ENCODE data around the gene TP63.

TP63 gene

GRCh38 chr3:189625572-189625971 lies 5.6 kb upstream of the TP63 start:
- Histone ChIP-seq H3K4me1 (ENCODE audit: control insufficient read depth, insufficient read depth, low read length) (no peaks in the 10 kb centered on the region), H3K36me3 (ENCODE audit: control insufficient read depth, insufficient read depth, low read length) (no peaks in the 10 kb centered on the region), H3K4me3 (ENCODE audit: low read depth, low read length) (no peak overlapping the region), H3K27me3 (ENCODE audit: control insufficient read depth, insufficient read depth, low read length) (no peaks in the 10 kb centered on the region), H3K9ac (ENCODE audit: low read depth, low read length) (no peak overlapping the region), H3K9me3 (ENCODE audit: control insufficient read depth, insufficient read depth, low read length) (no peaks in the 10 kb centered on the region), H3K27ac (ENCODE audit: low read depth, low read length) (no peak overlapping the region)

DNA sequence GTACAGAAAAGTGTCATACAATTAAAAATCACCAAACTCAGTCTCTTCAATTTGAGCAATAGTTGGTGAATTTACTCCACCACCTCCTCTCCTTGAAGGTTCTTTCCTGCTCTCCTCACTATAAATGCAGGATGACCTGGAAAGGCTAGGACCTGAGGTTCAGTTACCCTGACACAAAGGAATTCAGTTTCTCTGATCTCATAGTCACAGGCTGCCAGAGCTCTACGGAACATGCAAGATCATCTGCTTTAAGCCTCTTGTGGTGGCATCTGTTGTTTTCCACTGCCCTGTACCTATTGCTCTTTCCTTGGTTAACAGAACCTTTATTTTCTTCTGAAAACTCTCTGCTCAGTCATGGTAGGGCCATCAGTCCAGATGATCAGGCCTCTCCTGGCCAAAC lies 4.9 kb upstream of the TP63 start:
- no peak overlapping the region for H3K9ac ChIP-seq (ENCODE audit: low read depth, low read length)
- H3K27me3 ChIP-seq (ENCODE audit: control insufficient read depth, insufficient read depth, low read length) = no peaks in the 10 kb centered on the region
- H3K4me1 ChIP-seq (ENCODE audit: control insufficient read depth, insufficient read depth, low read length) = no peaks in the 10 kb centered on the region
- no peaks in the 10 kb centered on the region for H3K9me3 ChIP-seq (ENCODE audit: control insufficient read depth, insufficient read depth, low read length)
- H3K4me3 ChIP-seq (ENCODE audit: low read depth, low read length) = no peak overlapping the region
- no peak overlapping the region for H3K27ac ChIP-seq (ENCODE audit: low read depth, low read length)
- H3K36me3 ChIP-seq (ENCODE audit: control insufficient read depth, insufficient read depth, low read length) = no peaks in the 10 kb centered on the region

GRCh38 chr3:189629803-189630455 lies 1.3 kb upstream of the TP63 start:
- no peaks in the 10 kb centered on the region for H3K9me3 ChIP-seq (ENCODE audit: control insufficient read depth, insufficient read depth, low read length)
- no peak overlapping the region for H3K27ac ChIP-seq (ENCODE audit: low read depth, low read length)
- H3K9ac ChIP-seq (ENCODE audit: low read depth, low read length) = no peak overlapping the region
- peaks cover 10% of the 10 kb centered on the region for H3K4me1 ChIP-seq (ENCODE audit: control insufficient read depth, insufficient read depth, low read length)
- no peak overlapping the region for H3K4me3 ChIP-seq (ENCODE audit: low read depth, low read length)
- no peaks in the 10 kb centered on the region for H3K36me3 ChIP-seq (ENCODE audit: control insufficient read depth, insufficient read depth, low read length)
- H3K27me3 ChIP-seq (ENCODE audit: control insufficient read depth, insufficient read depth, low read length) = no peaks in the 10 kb centered on the region

GRCh38 chr3:189630767-189631372 lies 319 bp upstream of the TP63 start:
- Histone ChIP-seq H3K9me3 (ENCODE audit: control insufficient read depth, insufficient read depth, low read length) (no peaks in the 10 kb centered on the region), H3K36me3 (ENCODE audit: control insufficient read depth, insufficient read depth, low read length) (no peaks in the 10 kb centered on the region), H3K27me3 (ENCODE audit: control insufficient read depth, insufficient read depth, low read length) (no peaks in the 10 kb centered on the region), H3K9ac (ENCODE audit: low read depth, low read length) (no peak overlapping the region), H3K27ac (ENCODE audit: low read depth, low read length) (no peak overlapping the region), H3K4me3 (ENCODE audit: low read depth, low read length) (no peak overlapping the region), H3K4me1 (ENCODE audit: control insufficient read depth, insufficient read depth, low read length) (peaks cover 19% of the 10 kb centered on the region)

- H3K36me3 ChIP-seq (ENCODE audit: control insufficient read depth, insufficient read depth, low read length) = no peaks in the 10 kb centered on the region
- H3K9me3 ChIP-seq (ENCODE audit: control insufficient read depth, insufficient read depth, low read length) = no peaks in the 10 kb centered on the region
- no peaks in the 10 kb centered on the region for H3K27me3 ChIP-seq (ENCODE audit: control insufficient read depth, insufficient read depth, low read length)
- no peak overlapping the region for H3K9ac ChIP-seq (ENCODE audit: low read depth, low read length)
- peaks cover 25% of the 10 kb centered on the region for H3K4me1 ChIP-seq (ENCODE audit: control insufficient read depth, insufficient read depth, low read length)
- no peak overlapping the region for H3K4me3 ChIP-seq (ENCODE audit: low read depth, low read length)
- no peak overlapping the region for H3K27ac ChIP-seq (ENCODE audit: low read depth, low read length)
These were observed 220 bp downstream of the TP63 start for GRCh38 chr3:189631409-189631808.

DNA sequence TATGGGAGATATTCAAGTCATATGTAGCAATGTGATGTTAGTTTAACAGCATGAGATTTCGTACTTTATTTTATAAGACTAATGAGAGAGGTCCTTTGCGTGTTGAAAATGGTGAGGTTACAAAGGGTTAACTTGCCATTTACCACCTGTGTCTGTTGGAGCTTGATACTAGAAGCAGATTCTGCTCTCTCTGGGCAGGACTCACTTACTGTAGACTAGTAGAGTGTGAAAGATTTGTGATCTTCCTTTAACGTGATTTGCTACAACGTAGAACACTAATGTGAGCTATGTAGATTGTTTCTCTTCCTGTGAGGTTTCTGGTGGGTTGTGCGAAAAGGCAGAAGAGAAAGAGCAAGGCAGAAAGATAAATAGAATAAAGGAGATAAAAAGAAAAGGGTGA lies 1.1 kb downstream of the TP63 start:
- Histone ChIP-seq H3K36me3 (ENCODE audit: control insufficient read depth, insufficient read depth, low read length) (no peaks in the 10 kb centered on the region), H3K27me3 (ENCODE audit: control insufficient read depth, insufficient read depth, low read length) (no peaks in the 10 kb centered on the region), H3K27ac (ENCODE audit: low read depth, low read length) (no peak overlapping the region), H3K9ac (ENCODE audit: low read depth, low read length) (no peak overlapping the region), H3K4me1 (ENCODE audit: control insufficient read depth, insufficient read depth, low read length) (peaks cover 26% of the 10 kb centered on the region), H3K4me3 (ENCODE audit: low read depth, low read length) (no peak overlapping the region), H3K9me3 (ENCODE audit: control insufficient read depth, insufficient read depth, low read length) (no peaks in the 10 kb centered on the region)

- no peak overlapping the region for H3K9ac ChIP-seq (ENCODE audit: low read depth, low read length)
- H3K27ac ChIP-seq (ENCODE audit: low read depth, low read length) = peak overlapping the region; percentile 48
- no peaks in the 10 kb centered on the region for H3K27me3 ChIP-seq (ENCODE audit: control insufficient read depth, insufficient read depth, low read length)
- no peak overlapping the region for H3K4me3 ChIP-seq (ENCODE audit: low read depth, low read length)
- H3K9me3 ChIP-seq (ENCODE audit: control insufficient read depth, insufficient read depth, low read length) = no peaks in the 10 kb centered on the region
- no peaks in the 10 kb centered on the region for H3K36me3 ChIP-seq (ENCODE audit: control insufficient read depth, insufficient read depth, low read length)
- peaks cover 26% of the 10 kb centered on the region for H3K4me1 ChIP-seq (ENCODE audit: control insufficient read depth, insufficient read depth, low read length)
These were observed 4.2 kb downstream of the TP63 start for GRCh38 chr3:189635339-189635738.

DNA sequence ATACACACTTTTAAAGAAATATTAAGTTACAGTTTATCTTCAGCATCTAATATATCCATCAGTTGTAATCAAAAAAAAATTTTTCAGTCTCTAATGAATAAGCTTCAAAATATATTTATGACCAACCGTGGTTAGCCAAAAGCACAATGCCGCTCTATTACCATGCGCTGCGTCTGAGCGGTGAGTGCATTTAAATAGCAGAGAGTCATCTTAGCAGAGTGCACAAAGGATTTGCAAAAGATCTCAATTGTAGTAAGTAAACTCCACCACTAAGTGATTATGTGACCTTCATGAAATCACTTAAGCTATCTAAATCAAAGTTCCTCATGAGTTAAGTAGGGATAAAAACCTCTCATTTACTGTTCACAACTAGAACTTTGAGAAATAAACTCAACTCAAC lies 4.9 kb downstream of the TP63 start:
- Histone ChIP-seq H3K4me3 (ENCODE audit: low read depth, low read length) (no peak overlapping the region), H3K4me1 (ENCODE audit: control insufficient read depth, insufficient read depth, low read length) (peaks cover 26% of the 10 kb centered on the region), H3K36me3 (ENCODE audit: control insufficient read depth, insufficient read depth, low read length) (no peaks in the 10 kb centered on the region), H3K27ac (ENCODE audit: low read depth, low read length) (no peak overlapping the region), H3K27me3 (ENCODE audit: control insufficient read depth, insufficient read depth, low read length) (no peaks in the 10 kb centered on the region), H3K9ac (ENCODE audit: low read depth, low read length) (no peak overlapping the region), H3K9me3 (ENCODE audit: control insufficient read depth, insufficient read depth, low read length) (no peaks in the 10 kb centered on the region)

- Histone ChIP-seq H3K27ac (ENCODE audit: low read depth, low read length) (no peak overlapping the region), H3K4me1 (ENCODE audit: control insufficient read depth, insufficient read depth, low read length) (peaks cover 23% of the 10 kb centered on the region), H3K9ac (ENCODE audit: low read depth, low read length) (no peak overlapping the region), H3K36me3 (ENCODE audit: control insufficient read depth, insufficient read depth, low read length) (no peaks in the 10 kb centered on the region), H3K4me3 (ENCODE audit: low read depth, low read length) (no peak overlapping the region), H3K9me3 (ENCODE audit: control insufficient read depth, insufficient read depth, low read length) (no peaks in the 10 kb centered on the region), H3K27me3 (ENCODE audit: control insufficient read depth, insufficient read depth, low read length) (no peaks in the 10 kb centered on the region)
These were observed 6.6 kb downstream of the TP63 start for GRCh38 chr3:189637750-189638149.

- H3K27me3 ChIP-seq (ENCODE audit: control insufficient read depth, insufficient read depth, low read length) = no peaks in the 10 kb centered on the region
- H3K36me3 ChIP-seq (ENCODE audit: control insufficient read depth, insufficient read depth, low read length) = no peaks in the 10 kb centered on the region
- no peak overlapping the region for H3K4me3 ChIP-seq (ENCODE audit: low read depth, low read length)
- H3K4me1 ChIP-seq (ENCODE audit: control insufficient read depth, insufficient read depth, low read length) = peaks cover 23% of the 10 kb centered on the region
- H3K27ac ChIP-seq (ENCODE audit: low read depth, low read length) = no peak overlapping the region
- no peak overlapping the region for H3K9ac ChIP-seq (ENCODE audit: low read depth, low read length)
- H3K9me3 ChIP-seq (ENCODE audit: control insufficient read depth, insufficient read depth, low read length) = no peaks in the 10 kb centered on the region
These were observed 7.3 kb downstream of the TP63 start for GRCh38 chr3:189638276-189639031.

DNA sequence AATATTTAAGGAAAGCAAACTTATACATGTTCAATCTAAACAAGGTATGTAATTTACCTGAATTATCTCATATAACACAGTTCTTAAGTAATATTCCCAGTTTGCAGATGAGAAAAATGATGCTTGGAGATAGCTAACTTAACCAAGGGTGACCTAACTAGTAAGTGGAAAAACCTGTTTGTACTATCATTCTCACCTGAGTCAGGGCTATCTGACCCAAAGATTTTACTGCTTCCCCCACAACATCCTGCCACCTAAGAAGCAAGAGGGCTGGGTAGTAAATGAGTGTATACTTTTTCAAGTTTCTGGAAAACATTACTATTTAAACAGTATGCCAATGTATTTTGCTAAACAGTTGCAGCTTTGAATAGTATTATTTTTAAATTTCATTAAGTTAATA lies 10.6 kb downstream of the TP63 start:
- Histone ChIP-seq H3K4me3 (ENCODE audit: low read depth, low read length) (no peak overlapping the region), H3K9ac (ENCODE audit: low read depth, low read length) (no peak overlapping the region), H3K9me3 (ENCODE audit: control insufficient read depth, insufficient read depth, low read length) (no peaks in the 10 kb centered on the region), H3K4me1 (ENCODE audit: control insufficient read depth, insufficient read depth, low read length) (no peaks in the 10 kb centered on the region), H3K36me3 (ENCODE audit: control insufficient read depth, insufficient read depth, low read length) (no peaks in the 10 kb centered on the region), H3K27me3 (ENCODE audit: control insufficient read depth, insufficient read depth, low read length) (no peaks in the 10 kb centered on the region), H3K27ac (ENCODE audit: low read depth, low read length) (no peak overlapping the region)
